ACC112 (cell line): Measurements from ENCODE around the gene GABRR1.

ENCODE experiments used
- H2AFZ ChIP-seq: fragments of 200-600 bp; sonication (generic); one replicate; pipeline ENCODE4 v1.6.0; 2017; ENCODE audit warnings: antibody characterized with exemption, low read length; ENCODE audit not compliant: unreplicated experiment
- H3K27ac ChIP-seq: fragments of 200-600 bp; sonication (generic); 2 replicates; pipeline ENCODE4 v1.5.1; 2014; ENCODE audit warnings: low read depth, mild to moderate bottlenecking, antibody characterized with exemption, low read length, moderate library complexity
- H3K27me3 ChIP-seq: fragments of 200-600 bp; sonication (generic); 2 replicates; pipeline ENCODE4 v1.6.1; 2014; ENCODE audit warnings: mild to moderate bottlenecking, antibody characterized with exemption, low read length, moderate library complexity, mixed read lengths; ENCODE audit not compliant: insufficient read depth
- H3K36me3 ChIP-seq: fragments of 200-600 bp; sonication (generic); 2 replicates; pipeline ENCODE4 v1.6.1; 2016; ENCODE audit warnings: mild to moderate bottlenecking, antibody characterized with exemption, low read length, moderate library complexity, mixed read lengths; ENCODE audit not compliant: insufficient read depth
- H3K4me1 ChIP-seq: fragments of 200-600 bp; sonication (generic); one replicate; pipeline ENCODE4 v1.6.1; 2016; ENCODE audit warnings: low read length, mixed read lengths; ENCODE audit not compliant: insufficient read depth, unreplicated experiment, control insufficient read depth
- H3K4me3 ChIP-seq: fragments of 200-600 bp; sonication (generic); 2 replicates; pipeline ENCODE4 v1.5.1; 2014; ENCODE audit warnings: mild to moderate bottlenecking, low read depth, low read length
- H3K79me2 ChIP-seq: fragments of 200-600 bp; sonication (generic); one replicate; pipeline ENCODE4 v1.6.0; 2016; ENCODE audit warnings: low read length; ENCODE audit not compliant: control insufficient read depth, unreplicated experiment, insufficient read depth

Gene GABRR1

DNA sequence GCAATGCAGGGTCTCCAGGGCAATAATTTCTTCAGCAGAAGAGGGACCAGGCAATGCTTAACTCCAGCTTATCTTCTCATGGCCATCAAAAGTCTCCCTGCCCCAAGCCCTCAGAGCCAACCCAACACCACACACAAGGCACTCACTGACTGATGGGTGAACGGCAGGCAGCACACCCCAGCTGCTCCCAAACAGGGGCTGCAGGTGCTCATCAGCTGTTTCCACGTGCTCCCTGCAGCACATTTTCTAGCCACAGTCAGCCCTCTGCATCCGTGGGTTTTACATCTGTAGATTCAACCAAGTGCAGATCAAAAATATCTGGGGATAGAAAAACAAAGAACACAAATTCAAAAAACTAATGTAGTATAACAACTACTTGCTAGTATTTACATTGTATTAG, 4.0 kb upstream of the GABRR1 start:
- Histone ChIP-seq H3K27ac (no peak overlapping the region), H3K79me2 (no peaks in the 10 kb centered on the region), H3K4me3 (no peak overlapping the region), H2AFZ (no peak overlapping the region), H3K27me3 (peaks cover 44% of the 10 kb centered on the region), H3K36me3 (no peaks in the 10 kb centered on the region), H3K4me1 (peaks cover 13% of the 10 kb centered on the region)

DNA sequence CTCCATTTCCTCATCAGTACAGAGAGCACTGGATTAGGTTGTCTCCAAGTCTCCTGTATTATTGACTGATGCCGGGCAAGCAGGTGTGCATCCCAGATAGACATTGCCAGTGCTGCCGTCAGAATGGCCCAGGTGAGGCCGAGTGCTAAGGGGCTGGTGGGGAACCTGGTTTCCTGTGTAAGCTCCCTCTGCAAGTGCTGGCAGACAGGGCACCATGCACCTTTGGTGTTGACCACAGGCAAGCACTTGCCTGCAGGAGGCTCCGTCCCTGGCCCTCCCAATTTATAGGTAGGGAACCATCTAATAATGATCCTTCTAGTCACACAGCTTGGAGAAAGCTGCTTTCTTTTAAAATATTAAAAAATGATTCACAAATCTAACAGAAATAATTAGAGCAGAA, 747 bp downstream of the GABRR1 start:
- Histone ChIP-seq H3K4me1 (peaks cover under 1% of the 10 kb centered on the region), H3K36me3 (no peaks in the 10 kb centered on the region), H3K4me3 (no peak overlapping the region), H2AFZ (no peak overlapping the region), H3K27me3 (peaks cover 78% of the 10 kb centered on the region), H3K79me2 (no peaks in the 10 kb centered on the region), H3K27ac (no peak overlapping the region)

DNA sequence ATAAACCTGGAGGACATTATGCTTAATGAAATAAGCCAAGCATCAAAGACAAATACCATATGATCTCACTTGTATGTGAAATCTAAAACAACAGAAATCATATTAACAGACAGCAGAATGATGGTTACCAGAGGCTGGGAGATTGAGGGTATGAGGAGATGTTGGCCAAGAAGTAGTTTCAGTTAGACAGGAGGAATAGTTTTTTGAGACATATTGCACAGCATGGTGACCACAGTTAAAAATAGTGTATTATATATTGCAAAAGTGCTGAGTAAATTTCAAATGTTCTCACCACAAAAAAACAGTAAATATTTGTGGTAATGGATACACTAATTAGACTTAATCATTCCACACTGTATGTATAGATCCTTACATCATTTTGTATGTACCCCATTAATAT, 1.8 kb downstream of the GABRR1 start:
- Histone ChIP-seq H3K27ac (no peak overlapping the region), H3K36me3 (no peaks in the 10 kb centered on the region), H3K4me3 (no peak overlapping the region), H2AFZ (no peak overlapping the region), H3K4me1 (no peaks in the 10 kb centered on the region), H3K79me2 (no peaks in the 10 kb centered on the region), H3K27me3 (peaks cover 87% of the 10 kb centered on the region)

DNA sequence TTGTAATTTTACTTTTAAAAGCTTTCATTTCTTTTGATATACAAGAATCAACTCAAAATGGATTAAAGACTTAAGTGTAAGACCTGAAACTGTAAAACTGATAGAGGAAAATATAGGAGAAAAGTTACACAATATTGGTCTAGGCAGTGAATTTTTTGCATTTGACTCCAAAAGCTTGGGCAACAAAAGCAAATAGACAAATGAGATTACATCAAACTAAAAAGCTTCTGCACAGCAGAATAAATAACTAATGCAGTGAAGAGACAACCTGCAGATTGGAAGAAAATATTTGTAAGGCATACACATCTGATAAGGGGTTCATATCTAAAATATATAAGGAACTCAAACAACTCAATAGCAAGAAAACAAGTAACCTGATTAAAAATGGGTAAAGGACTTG, 3.0 kb downstream of the GABRR1 start:
- Histone ChIP-seq H3K4me3 (no peak overlapping the region), H3K4me1 (no peaks in the 10 kb centered on the region)

DNA sequence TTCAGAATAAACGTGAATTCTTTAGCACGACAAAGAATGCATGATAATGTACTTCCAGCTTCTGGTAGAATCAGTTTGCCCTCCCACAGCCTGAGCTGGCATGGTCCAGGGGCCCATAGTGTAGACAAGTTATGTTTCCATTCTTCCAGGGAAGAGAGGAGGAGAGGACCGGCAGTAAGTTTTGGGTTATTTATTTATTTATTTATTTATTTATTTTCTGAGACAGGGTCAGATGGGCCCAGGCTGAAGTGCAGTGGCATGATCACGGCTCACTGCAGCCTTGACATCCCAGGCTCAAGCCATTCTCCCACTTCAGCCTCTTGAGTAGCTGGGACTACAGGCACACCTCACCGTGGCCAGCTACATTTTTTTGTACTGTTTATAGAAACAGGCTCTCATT, 4.7 kb downstream of the GABRR1 start:
- peaks cover 61% of the 10 kb centered on the region for H3K27me3 ChIP-seq
- H3K27ac ChIP-seq, result no peak overlapping the region
- H3K79me2 ChIP-seq, result no peaks in the 10 kb centered on the region
- no peaks in the 10 kb centered on the region for H3K4me1 ChIP-seq
- no peak overlapping the region for H2AFZ ChIP-seq
- no peak overlapping the region for H3K4me3 ChIP-seq
- H3K36me3 ChIP-seq, result no peaks in the 10 kb centered on the region

More for the DNA sequence above, 3.0 kb downstream of the GABRR1 start:
- H2AFZ ChIP-seq, result no peak overlapping the region
- peaks cover 76% of the 10 kb centered on the region for H3K27me3 ChIP-seq
- H3K79me2 ChIP-seq, result no peaks in the 10 kb centered on the region
- H3K27ac ChIP-seq, result no peak overlapping the region
- no peaks in the 10 kb centered on the region for H3K36me3 ChIP-seq

DNA sequence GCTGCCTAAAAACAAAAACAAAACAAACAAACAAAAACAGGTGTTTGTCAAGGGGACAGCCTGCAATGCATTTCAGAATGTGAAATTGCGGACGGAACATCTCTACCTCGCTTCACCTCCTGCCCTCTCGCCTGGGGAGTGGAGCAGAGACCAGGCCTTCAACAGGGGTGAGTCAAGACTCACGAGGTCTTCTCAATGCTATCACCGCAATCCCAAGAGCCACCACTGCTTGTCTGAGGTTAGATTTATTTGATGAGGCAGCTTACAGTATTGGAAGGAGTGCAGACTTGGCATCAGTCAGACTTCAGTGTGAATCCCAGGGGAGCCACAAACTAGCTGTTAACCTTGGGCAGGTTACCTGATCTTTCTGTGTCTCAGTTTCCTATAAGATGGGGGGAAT, 7.7 kb downstream of the GABRR1 start:
- no peaks in the 10 kb centered on the region for H3K4me1 ChIP-seq
- no peaks in the 10 kb centered on the region for H3K79me2 ChIP-seq
- H3K27ac ChIP-seq, result no peak overlapping the region
- no peaks in the 10 kb centered on the region for H3K36me3 ChIP-seq
- no peak overlapping the region for H3K4me3 ChIP-seq
- peaks cover 31% of the 10 kb centered on the region for H3K27me3 ChIP-seq
- H2AFZ ChIP-seq, result no peak overlapping the region

DNA sequence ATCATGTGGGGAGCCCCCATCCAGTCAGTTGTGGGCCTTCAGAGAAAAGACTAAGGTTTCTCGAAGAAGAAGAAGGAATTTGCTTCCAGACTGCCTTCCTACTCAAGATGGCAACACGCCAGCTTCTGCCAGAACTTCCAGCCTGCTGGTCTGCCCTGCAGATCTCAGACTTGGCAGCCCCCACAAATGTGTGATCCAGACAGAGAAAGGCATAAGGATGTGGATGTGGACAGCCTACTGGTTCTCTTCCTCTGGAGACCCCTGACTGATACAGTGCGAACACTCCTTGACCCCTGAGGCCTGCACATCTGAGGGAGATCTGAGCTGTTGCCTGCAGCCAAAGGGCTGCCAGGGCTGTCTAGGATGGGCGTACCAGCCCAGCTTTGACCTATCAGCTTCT, 8.6 kb downstream of the GABRR1 start:
- no peak overlapping the region for H2AFZ ChIP-seq
- H3K27ac ChIP-seq, result no peak overlapping the region
- no peaks in the 10 kb centered on the region for H3K79me2 ChIP-seq
- peaks cover 31% of the 10 kb centered on the region for H3K27me3 ChIP-seq
- no peaks in the 10 kb centered on the region for H3K36me3 ChIP-seq
- H3K4me3 ChIP-seq, result no peak overlapping the region
- H3K4me1 ChIP-seq, result no peaks in the 10 kb centered on the region

DNA sequence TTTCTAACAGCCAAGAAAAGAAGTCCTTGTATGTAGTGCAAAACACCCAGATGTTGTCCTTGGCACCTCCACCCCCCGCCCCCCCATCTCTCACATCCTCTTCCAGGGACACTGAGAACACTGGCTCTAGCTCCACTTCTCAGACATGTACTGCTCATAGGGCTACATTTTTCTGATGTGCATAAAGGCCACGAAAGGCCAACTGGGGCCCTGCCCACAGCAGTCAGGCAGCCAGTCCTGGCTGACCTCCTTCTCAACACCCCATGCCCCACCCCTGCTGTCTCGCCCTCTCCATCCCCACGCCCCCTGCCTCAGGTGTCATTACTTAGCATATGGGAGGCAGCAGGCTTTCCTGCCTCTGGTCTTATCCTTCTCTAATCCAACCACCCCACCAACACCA, 11.3 kb downstream of the GABRR1 start:
- no peak overlapping the region for H3K4me3 ChIP-seq
- no peaks in the 10 kb centered on the region for H3K79me2 ChIP-seq
- no peaks in the 10 kb centered on the region for H3K4me1 ChIP-seq
- no peak overlapping the region for H2AFZ ChIP-seq
- no peak overlapping the region for H3K27ac ChIP-seq
- no peaks in the 10 kb centered on the region for H3K36me3 ChIP-seq
- H3K27me3 ChIP-seq, result peaks cover 16% of the 10 kb centered on the region

DNA sequence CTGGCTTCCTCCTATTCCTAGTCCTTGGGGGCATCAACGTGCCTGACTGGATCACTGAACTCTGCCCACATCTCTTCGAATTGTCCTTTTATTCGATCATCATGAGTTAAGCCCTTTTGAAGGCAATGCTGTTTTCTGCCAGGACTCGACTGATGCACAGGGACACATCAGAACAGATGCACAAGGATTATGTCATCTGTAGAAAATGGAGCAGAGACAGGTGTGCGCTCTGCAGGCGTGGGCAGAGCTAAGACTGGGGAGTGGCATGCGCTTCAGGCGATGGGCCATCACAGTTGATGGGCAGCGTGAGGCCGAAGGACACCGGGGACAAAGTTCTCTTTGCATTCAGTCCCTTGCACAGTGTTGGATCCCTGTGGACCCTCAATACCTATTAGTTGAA, 13.1 kb downstream of the GABRR1 start:
- Histone ChIP-seq H3K27ac (no peak overlapping the region), H3K4me1 (no peaks in the 10 kb centered on the region), H3K36me3 (no peaks in the 10 kb centered on the region), H3K4me3 (no peak overlapping the region), H3K79me2 (no peaks in the 10 kb centered on the region), H3K27me3 (peaks cover 24% of the 10 kb centered on the region), H2AFZ (no peak overlapping the region)

DNA sequence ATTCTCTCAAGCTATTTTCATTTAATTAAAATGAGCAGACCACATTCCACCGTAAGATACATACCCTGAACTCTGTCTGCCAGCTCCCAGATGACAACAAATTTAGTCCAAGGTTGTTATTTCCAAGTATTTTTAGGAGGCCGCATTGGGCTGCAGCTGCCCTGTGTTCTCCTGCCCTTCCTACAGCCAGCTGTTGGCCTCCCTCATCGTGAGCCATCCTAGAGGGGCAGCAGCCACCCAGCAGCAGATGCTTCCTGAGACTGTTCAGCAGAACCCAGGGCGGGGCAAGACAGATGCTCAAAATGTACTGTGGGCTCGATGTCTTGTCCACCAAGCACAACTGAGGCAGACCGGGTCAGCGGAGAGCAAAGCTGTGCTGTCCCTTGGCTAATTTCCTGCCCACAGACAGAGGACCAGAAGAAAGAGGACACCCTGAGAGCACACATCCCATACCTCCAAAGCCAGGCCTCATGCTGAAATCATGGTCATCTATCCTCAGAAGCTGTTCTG, 16.4 kb downstream of the GABRR1 start:
- Histone ChIP-seq H3K27me3 (peaks cover 52% of the 10 kb centered on the region), H3K27ac (no peak overlapping the region), H3K4me3 (no peak overlapping the region), H3K79me2 (no peaks in the 10 kb centered on the region), H3K36me3 (no peaks in the 10 kb centered on the region), H2AFZ (no peak overlapping the region), H3K4me1 (no peaks in the 10 kb centered on the region)

DNA sequence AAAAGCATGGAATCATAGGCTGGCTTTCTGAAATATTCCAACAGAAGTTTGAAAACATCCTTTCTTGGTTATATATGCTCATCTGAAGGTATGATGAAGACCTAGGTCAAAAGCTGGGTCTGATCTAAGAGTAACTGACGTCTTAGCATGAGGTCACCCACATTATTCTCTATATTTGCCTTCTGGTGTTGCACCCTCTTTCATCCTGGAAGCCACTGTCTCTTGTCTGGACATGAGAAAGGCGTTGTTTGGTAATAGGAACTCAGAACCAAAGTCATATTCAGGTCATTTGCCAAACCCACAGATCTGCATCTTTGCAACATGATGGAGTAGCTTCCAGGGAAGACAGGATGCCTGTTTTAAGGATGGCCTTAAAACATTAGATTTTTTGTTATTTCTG, 17.6 kb downstream of the GABRR1 start:
- Histone ChIP-seq H3K27me3 (peaks cover 62% of the 10 kb centered on the region), H3K79me2 (no peaks in the 10 kb centered on the region), H3K4me1 (no peaks in the 10 kb centered on the region), H3K27ac (no peak overlapping the region), H3K4me3 (no peak overlapping the region), H3K36me3 (no peaks in the 10 kb centered on the region), H2AFZ (no peak overlapping the region)
